Ecto neural progenitor cell (in vitro differentiated cells): ENCODE results near the gene SPAG6.

Experiments
- DNase-seq: peaks from one replicate; pipeline ENCODE4 v3.0.0-alpha.2; 2018; ENCODE audit warnings: low spot score

The SPAG6 gene

GRCh38 chr10:22434521-22434920 lies 89.2 kb downstream of the SPAG6 start:
- no peak for DNase-seq

- DNase-seq: no peak
Measured at GRCh38 chr10:22435650-22436049, 90.4 kb downstream of the SPAG6 start.

DNA sequence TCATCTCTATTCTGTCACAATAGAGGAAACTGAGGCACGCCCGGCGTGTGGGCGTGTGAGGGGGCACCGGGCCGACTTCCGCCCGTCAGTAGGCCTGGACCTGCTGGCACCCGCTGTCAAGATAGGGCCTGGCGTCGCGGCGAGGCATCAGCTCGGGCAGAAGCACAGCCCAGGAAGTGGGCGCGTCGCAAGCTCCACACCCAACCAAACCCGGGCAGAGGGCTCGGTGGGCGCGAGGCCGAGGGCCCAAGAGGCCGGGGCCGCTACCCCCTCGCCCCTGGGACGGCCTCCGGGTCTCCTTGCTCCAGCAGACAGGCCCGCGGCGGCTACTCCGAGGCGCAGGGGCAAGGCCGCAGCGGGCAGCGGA lies 91.2 kb downstream of the SPAG6 start:
- DNase-seq: no peak

DNA sequence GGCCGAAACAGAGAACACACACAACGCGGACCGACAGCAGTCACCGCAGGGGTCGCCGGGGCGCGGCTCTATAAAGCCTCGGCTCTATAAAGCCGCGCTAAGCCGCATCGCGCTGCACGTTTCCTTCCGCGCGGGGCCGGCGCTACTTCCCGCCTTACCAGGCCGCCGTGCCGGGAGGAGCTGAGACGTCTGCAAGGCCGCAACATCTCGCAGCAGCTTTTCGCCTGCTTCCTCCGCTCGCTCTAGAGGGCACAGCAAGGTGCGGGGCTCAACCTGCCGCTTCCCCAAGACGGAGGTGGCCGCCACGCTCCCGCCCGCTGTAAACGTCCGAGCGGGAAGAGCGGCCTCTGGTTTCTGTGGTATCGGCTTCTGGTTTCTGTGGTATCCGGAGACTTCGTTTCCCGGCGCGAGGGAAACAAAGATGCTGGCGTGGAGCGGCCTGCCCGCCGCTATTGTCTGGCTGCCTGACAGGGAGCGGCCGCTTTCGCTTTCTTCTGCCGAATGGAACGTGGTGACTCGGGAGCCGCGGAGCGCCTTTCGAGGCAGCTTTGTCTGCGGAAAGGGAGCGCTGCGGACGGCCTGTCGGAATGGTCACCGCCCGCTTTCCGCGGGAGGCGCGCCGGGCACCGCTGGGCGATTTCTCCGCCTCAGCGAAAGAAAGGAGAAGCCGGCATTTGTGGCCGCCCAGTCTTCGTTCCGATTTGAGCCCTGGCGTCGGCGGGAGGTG lies 91.8 kb downstream of the SPAG6 start:
- peak; percentile 95 for DNase-seq

DNA sequence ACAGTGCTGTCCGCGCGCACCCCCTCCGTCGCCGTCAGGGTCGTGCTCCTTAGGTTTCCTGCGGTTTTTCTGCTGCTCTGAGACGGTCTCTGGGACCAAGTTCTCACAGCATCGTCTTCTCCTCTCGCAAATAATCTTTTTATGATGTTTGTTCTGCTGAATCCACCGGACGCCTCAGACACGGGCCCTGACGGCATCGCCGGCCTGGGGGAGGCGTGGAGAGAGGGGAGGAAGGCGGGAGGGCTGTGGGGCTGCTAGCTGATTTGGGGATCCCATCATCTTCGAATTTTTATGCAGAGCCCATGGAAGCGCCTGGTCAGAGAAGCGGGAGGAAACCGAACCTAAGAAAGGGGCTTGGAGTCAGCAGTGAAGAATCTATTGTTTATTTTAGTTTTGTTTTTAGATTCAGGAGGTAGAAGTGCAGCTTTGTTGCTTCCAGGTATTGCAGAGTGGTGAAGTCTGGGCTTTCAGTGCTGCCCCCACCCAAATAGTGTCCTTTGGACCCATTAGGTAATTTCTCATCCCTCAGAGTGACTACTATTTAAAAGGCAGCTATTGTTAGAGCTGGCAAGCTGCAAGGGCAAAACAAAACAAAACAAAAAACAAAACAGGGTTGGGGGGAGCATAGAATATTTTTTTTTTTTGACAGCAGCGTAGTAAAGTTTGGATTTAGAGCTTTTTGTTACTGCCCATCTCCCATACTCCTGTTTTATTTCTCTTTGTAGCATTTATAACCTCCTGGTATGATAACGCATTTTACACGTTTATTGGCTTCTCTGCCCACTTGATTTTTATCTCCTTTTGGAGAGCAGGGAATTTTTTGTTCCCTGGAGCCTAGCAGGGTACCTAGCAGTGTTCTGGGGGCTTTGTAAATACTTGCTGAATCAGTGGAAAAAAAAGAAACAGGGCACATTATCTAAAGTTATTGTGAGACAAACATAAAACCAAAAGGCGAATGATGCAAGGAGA lies 92.6 kb downstream of the SPAG6 start:
- no peak for DNase-seq

DNA sequence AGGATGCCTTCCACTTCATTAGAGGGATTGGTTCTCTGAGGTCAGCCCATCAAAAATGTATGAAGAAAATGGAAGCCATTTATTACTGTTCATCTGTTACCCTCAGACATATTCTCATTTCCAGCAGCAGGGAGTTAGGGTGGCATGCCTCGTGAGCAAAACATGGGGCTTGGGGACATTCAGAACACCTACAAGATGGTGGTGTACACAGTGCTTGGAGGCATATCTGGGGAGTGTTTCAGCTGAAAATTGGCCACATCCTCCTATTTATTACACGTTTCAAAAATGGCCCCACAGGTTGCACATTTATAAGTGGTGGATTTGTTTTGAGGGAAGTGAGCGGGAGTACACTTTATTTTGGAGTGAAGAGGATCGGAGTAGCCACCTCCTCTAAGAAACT lies 93.4 kb downstream of the SPAG6 start:
- no peak for DNase-seq

DNA sequence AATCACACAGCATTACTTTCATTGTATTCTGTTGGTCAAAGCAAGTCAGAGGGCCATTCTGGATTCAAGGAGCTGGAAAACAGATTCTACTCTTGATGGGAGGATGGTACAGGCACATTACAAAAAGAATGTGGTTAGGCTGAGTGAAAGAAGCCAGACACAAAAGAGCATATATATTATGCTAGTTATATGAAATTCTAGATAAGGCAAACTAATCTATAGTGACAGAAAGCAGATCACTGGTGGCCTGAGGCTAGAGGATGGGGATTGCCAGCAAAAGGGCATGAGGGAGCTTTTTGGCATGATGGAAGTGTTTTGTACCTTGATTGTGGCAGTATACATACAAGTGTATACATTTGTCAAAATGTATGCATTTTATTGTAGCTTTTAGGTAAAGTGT lies 96.8 kb downstream of the SPAG6 start:
- DNase-seq: no peak

DNA sequence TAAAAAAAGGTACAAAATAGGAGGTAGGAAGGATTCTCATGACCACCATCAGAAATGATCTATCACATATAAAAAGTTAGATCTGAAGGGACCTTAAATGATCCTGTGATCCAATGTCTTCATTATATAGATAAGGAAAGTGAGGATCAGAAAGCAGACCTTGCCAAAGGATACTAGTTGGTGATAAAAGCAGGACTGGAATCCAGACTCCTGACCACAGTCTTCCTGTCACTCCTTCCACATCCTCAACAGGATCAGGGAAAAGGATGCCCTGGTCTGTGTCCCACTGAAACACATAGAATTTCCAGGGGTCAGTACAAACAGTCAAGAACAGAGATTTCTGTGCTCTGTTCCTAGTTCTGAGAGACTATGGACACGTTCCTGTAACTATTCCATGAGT lies 97.2 kb downstream of the SPAG6 start:
- DNase-seq: no peak

- DNase-seq: no peak
Measured at GRCh38 chr10:22443175-22443901, 98.0 kb downstream of the SPAG6 start.

GRCh38 chr10:22444219-22444788 lies 99.0 kb downstream of the SPAG6 start:
- DNase-seq: no peak

DNA sequence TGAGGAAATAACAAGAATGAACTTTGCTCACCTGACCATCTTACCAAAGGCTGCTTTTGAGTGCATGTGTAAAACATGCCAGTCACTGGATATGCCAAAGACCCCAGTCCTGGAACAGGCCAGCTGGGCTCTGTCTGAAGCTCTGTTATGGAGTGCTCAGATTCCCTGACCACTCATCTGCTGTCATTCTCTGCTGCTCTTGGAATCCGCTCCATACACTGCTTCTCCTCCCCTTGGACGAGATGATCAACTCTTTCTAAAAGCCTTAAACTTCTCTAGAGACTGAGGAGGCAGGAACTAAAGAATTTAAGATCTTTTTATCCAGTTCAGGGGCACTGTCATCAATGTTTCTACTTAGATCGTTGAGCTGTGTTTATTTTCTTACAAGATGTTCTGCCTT lies 100.2 kb downstream of the SPAG6 start:
- no peak for DNase-seq

DNA sequence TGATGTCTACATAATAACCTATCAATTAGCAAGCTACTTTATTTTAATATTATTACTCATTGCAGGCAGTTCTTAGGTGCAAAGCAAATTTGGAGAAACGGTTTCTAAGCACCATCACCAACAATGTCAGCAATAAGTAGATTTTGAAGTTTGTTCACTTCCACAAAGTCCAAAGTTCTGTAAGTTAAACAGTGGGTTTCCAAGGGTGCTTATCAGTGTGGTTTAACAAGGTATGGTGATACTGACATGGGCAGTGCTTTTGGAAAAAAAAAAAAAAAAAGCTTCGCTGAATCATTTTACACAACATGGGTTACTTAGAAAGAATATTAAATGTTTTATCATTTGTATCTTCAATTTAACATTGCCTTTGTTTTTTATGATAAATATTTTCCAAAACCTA lies 101.8 kb downstream of the SPAG6 start:
- no peak for DNase-seq

- DNase-seq: no peak
Measured at GRCh38 chr10:22451346-22451745, 106.0 kb downstream of the SPAG6 start.

GRCh38 chr10:22453320-22453719 lies 108.0 kb downstream of the SPAG6 start:
- DNase-seq: no peak

GRCh38 chr10:22453948-22454591 lies 108.8 kb downstream of the SPAG6 start:
- DNase-seq: no peak

- DNase-seq: no peak
Measured at GRCh38 chr10:22454634-22455033, 109.3 kb downstream of the SPAG6 start.

DNA sequence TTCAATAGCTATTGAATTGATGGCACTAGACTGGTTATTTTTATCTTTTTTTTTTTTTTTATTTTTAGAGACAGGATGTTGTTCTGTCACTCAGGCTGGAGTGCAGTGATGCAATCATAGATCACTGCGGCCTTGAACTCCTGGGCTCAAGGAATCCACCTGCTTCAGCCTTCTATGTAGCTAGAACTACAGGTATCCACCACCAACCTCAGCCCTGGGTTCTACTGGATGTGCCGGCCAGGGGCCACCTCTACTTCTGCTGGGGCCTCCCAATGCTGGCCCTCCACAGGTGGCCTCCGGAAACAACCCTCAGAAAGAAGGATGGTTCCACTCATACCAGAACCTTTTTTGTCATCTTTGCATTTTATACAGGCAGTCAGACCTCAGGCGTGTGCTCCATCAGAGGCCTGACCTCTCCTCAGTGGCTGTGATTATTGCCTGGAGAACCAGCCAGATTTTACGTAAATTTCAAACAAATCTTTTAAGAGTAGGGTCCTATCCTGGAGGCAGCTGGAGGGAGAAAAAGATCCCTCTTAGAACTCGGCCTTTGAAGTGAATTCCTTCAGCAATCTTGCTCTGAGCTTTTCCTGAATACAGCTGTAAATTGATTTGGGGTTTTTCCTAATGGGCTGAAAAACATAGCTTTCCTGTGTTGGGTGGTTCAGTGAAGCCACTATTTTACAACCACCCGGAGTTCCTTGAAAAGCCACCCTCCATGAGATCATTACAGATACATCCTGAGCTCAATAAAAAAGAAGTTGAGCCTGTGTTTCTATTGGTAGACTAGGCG lies 110.0 kb downstream of the SPAG6 start:
- no peak for DNase-seq

DNA sequence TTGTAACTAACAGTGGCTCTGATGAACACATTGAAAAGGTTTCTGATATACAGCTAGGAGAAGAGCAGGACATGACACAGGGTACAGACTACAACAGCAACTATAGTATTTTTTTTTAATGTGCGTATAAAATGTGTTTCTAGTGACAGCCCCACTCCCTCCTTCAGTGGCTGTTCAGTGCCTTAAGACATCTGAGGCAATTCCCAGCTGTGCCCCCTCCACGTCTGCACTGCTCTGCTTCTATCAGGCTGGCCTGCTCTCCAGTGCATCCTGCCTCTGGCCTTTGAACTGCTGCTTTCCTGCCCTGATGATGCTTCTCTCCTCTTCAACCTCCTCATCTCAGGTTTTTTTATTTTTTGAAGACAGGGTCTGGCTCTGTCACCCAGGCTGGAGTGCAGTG lies 111.2 kb downstream of the SPAG6 start:
- no peak for DNase-seq

GRCh38 chr10:22458272-22459038 lies 113.2 kb downstream of the SPAG6 start:
- no peak for DNase-seq

- no peak for DNase-seq
Measured at GRCh38 chr10:22459496-22459895, 114.2 kb downstream of the SPAG6 start.
